Measurements from ENCODE around the gene MED1.

MED1 gene

DNA sequence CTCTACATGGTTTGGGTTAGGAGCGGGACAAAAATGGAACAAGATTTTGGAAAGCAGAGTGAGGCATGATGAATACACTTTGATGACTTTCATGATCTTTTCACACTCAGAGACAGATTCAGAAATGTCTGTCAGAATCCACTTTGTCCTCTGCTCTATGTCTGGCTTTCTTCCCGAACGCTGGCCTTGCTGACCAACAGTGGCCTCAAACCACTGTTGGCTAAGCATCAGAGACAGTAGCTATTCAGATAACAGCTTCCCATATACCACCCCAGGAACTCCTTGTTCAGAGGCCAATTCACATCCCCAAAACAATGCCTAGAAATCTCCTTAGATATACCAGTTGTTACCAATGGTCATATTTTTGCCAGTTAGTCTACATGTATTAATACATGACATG is 90.5 kb downstream of the MED1 start:
- no peak for TF ChIP-seq CTCF (IDR thresholded peaks at IDR 0.05; ENCODE audit: insufficient read depth, low read depth, low read length, missing control alignments)
- H3K4me3 ChIP-seq (ENCODE audit: low read depth, low read length) = no peak overlapping the region
- no peak for DNase-seq (ENCODE audit: low read depth)

DNA sequence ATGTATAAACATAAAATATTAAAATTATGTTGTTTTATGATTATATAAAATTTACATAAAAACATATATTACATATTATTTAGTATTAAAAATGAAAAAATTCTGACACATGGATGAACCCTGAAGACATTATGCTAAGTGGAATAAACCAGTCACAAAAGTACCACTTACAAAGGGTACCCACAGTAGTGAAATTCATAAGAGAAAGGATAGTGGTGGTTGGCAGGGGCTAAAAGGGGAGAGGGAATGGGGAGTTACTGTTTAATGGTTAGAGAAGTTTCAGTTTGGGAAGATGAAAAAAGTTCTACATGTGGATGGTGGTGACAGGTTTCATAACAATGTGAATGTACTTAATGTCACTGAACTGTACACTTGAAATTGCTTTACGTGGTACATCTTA is 91.1 kb downstream of the MED1 start:
- no peak for TF ChIP-seq CTCF (IDR thresholded peaks at IDR 0.05; ENCODE audit: insufficient read depth, low read depth, low read length, missing control alignments)
- DNase-seq (ENCODE audit: low read depth) = no peak
- no peak overlapping the region for H3K4me3 ChIP-seq (ENCODE audit: low read depth, low read length)

GRCh38 chr17:39357986-39358385 is 93.1 kb downstream of the MED1 start:
- DNase-seq (ENCODE audit: low read depth) = no peak
- TF ChIP-seq CTCF (IDR thresholded peaks at IDR 0.05; ENCODE audit: insufficient read depth, low read depth, low read length, missing control alignments) = no peak
- H3K4me3 ChIP-seq (ENCODE audit: low read depth, low read length) = no peak overlapping the region

DNA sequence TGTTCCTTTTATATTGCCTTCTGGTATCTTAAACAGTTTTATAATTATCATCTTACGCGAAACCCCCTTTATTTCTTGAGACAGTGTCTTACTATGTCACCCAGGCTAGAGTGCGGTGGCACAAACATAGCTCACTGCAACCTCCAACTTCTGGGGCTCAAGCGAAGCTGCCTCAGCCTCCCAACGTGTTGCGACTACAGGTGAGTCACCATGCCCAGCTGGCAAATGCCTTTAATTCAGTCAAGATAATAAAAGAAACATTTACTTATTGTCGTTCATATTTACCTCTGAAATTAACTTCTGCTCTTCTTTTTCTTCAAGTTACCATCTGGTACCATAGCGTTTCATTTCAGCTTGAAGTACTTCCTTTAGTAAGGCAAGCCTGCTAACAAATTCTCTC is 93.6 kb downstream of the MED1 start:
- TF ChIP-seq CTCF (IDR thresholded peaks at IDR 0.05; ENCODE audit: insufficient read depth, low read depth, low read length, missing control alignments) = no peak
- no peak overlapping the region for H3K4me3 ChIP-seq (ENCODE audit: low read depth, low read length)
- DNase-seq (ENCODE audit: low read depth) = no peak
